Measurements from ENCODE around the gene TMEM88.

Gene TMEM88

GRCh38 chr17:7844292-7845154 is 10.3 kb upstream of the TMEM88 start:
- DNase-seq = peak; percentile 71

GRCh38 chr17:7845359-7846062 is 9.4 kb upstream of the TMEM88 start:
- DNase-seq = no peak

GRCh38 chr17:7846063-7846735 is 8.7 kb upstream of the TMEM88 start:
- DNase-seq = no peak

GRCh38 chr17:7846765-7847661 is 7.9 kb upstream of the TMEM88 start:
- no peak for DNase-seq

- no peak for DNase-seq
These were observed 6.7 kb upstream of the TMEM88 start for GRCh38 chr17:7848131-7848579.

- DNase-seq = no peak
These were observed 6.1 kb upstream of the TMEM88 start for GRCh38 chr17:7848739-7849129.

- no peak for DNase-seq
These were observed 5.6 kb upstream of the TMEM88 start for GRCh38 chr17:7849130-7849750.

GRCh38 chr17:7849751-7850504 is 4.9 kb upstream of the TMEM88 start:
- no peak for DNase-seq

GRCh38 chr17:7850701-7851437 is 4.0 kb upstream of the TMEM88 start:
- DNase-seq = no peak

- DNase-seq = peak; percentile 79
These were observed 3.2 kb upstream of the TMEM88 start for GRCh38 chr17:7851438-7852261.

- no peak for DNase-seq
These were observed 2.6 kb upstream of the TMEM88 start for GRCh38 chr17:7852262-7852670.

- no peak for DNase-seq
These were observed 1.8 kb upstream of the TMEM88 start for GRCh38 chr17:7852919-7853690.

- no peak for DNase-seq
These were observed 1.2 kb upstream of the TMEM88 start for GRCh38 chr17:7853691-7854038.

GRCh38 chr17:7854078-7854777 is 638 bp upstream of the TMEM88 start:
- DNase-seq = no peak

GRCh38 chr17:7855660-7856010 is 769 bp downstream of the TMEM88 start:
- no peak for DNase-seq

- no peak for DNase-seq
These were observed 1.3 kb downstream of the TMEM88 start for GRCh38 chr17:7856011-7856810.

Data from activated gamma-delta T cell (primary cell).